ENCODE results near the gene VPS52.
"Not testable (repeated sequence)": the region's sequence is repeated elsewhere in the genome, so short reads cannot be mapped to it uniquely, and the experiment has no call there.

The VPS52 gene

DNA sequence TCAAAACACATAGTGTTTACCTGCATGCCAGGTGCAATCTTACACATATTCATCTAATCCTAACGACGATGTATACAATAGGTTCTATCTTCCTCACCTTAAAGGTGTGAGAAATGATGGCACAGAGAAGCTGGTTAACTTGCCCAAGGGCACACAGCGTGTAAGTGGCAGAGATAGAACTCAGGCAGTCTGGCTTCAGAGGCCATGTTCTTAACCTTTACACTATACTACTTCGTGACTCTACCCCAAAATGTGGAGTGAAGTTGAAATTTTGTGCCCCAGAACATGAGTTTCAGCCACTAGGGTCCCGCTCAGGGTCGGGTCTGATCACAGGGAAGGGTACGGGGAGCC is 584 bp downstream of the VPS52 start:
- ChIA-PET CTCF (interaction anchor here (0.5 to 2.8 kb wide), 12 partner anchors 10 to 286 kb away, joined by 3 to 14 read pairs (median 4); partner anchors contain the start of genes PFDN6 and WDR46), POLR2A (interaction anchor here (1.1 to 3.1 kb wide), 21 partner anchors 8 to 300 kb away, joined by 5 to 65 read pairs (median 11); partner anchors contain the start of genes CUTA, HSD17B8, PFDN6 and PHF1)
- TF ChIP-seq ZNF19 (tag by site-specific recombination; IDR thresholded peaks at IDR 0.05; ENCODE audit: low read depth) (no peak), SP2 (tag by site-specific recombination; IDR thresholded peaks at IDR 0.05) (no peak), ZNF10 (tag by site-specific recombination; IDR thresholded peaks at IDR 0.05) (no peak), ZNF768 (tag by site-specific recombination; IDR thresholded peaks at IDR 0.05) (peak; percentile 93), ZNF155 (tag by site-specific recombination; IDR thresholded peaks at IDR 0.05) (no peak)
- TF ChIP-seq, protein P1, sequence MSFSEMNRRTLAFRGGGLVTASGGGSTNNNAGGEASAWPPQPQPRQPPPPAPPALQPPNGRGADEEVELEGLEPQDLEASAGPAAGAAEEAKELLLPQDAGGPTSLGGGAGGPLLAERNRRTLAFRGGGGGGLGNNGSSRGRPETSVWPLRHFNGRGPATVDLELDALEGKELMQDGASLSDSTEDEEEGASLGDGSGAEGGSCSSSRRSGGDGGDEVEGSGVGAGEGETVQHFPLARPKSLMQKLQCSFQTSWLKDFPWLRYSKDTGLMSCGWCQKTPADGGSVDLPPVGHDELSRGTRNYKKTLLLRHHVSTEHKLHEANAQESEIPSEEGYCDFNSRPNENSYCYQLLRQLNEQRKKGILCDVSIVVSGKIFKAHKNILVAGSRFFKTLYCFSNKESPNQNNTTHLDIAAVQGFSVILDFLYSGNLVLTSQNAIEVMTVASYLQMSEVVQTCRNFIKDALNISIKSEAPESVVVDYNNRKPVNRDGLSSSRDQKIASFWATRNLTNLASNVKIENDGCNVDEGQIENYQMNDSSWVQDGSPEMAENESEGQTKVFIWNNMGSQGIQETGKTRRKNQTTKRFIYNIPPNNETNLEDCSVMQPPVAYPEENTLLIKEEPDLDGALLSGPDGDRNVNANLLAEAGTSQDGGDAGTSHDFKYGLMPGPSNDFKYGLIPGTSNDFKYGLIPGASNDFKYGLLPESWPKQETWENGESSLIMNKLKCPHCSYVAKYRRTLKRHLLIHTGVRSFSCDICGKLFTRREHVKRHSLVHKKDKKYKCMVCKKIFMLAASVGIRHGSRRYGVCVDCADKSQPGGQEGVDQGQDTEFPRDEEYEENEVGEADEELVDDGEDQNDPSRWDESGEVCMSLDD (tag by site-specific recombination; IDR thresholded peaks at IDR 0.05) = no peak
- TF ChIP-seq, protein P2, sequence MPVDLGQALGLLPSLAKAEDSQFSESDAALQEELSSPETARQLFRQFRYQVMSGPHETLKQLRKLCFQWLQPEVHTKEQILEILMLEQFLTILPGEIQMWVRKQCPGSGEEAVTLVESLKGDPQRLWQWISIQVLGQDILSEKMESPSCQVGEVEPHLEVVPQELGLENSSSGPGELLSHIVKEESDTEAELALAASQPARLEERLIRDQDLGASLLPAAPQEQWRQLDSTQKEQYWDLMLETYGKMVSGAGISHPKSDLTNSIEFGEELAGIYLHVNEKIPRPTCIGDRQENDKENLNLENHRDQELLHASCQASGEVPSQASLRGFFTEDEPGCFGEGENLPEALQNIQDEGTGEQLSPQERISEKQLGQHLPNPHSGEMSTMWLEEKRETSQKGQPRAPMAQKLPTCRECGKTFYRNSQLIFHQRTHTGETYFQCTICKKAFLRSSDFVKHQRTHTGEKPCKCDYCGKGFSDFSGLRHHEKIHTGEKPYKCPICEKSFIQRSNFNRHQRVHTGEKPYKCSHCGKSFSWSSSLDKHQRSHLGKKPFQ (tag by site-specific recombination; IDR thresholded peaks at IDR 0.05) = 0 out of 2 replicates have a peak, but pooled peaks have one; percentile 20
- Histone ChIP-seq H3K4me1 (ENCODE audit: control insufficient read depth, insufficient read depth, low read length) (peaks cover 22% of the 10 kb centered on the region), H3K27ac (ENCODE audit: extremely low read depth, low read depth, low read length) (peak overlapping the region; percentile 99), H3K4me3 (ENCODE audit: low read depth, low read length) (peak overlapping the region; percentile 76), H3K9me3 (ENCODE audit: control insufficient read depth, insufficient read depth, low read depth, low read length) (no peaks in the 10 kb centered on the region), H3K36me3 (ENCODE audit: control insufficient read depth in 2 of 2, insufficient read depth in 1 of 2, low read length in 2 of 2) (peaks cover 31 to 79% of the 10 kb centered on the region in 2 experiments)

DNA sequence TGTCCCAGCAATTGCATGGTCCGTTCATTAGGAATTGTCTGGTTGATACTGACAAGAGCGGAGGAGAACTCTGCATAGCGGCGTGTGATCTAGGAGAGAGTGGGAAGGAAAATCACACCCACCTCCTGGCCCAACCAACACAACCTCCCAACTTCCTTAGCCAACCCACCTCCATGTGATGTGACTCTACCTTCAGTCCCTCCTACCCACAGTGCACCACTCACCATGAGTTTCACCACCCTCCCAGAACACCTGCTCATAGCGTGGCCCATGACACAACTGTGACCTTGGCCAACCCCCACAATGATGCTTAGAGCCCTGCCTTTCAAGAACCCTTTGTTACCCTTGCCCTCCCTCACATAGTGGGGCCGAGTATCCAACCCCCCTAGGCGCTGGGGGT is 7.7 kb downstream of the VPS52 start:
- H3K9me3 ChIP-seq (ENCODE audit: control insufficient read depth, insufficient read depth, low read depth, low read length) = no peaks in the 10 kb centered on the region
- H3K36me3 ChIP-seq (ENCODE audit: control insufficient read depth in 2 of 2, insufficient read depth in 1 of 2, low read length in 2 of 2) = peaks cover 33 to 88% of the 10 kb centered on the region in 2 experiments
- H3K4me3 ChIP-seq (ENCODE audit: low read depth, low read length) = no peak overlapping the region
- CTCF ChIA-PET = interaction anchor here (2.3 kb wide), 1 partner anchor 15 kb away, joined by 10 read pairs; no protein-coding TSS in a partner anchor
- H3K27ac ChIP-seq (ENCODE audit: extremely low read depth, low read depth, low read length) = no peak overlapping the region
- POLR2A ChIA-PET = interaction anchor here (0.6 to 3.6 kb wide), 3 partner anchors 8 to 292 kb away, joined by 3 to 18 read pairs (median 12); partner anchors contain the start of genes RPS18 and VPS52
- no peaks in the 10 kb centered on the region for H3K4me1 ChIP-seq (ENCODE audit: control insufficient read depth, insufficient read depth, low read length)
- TF ChIP-seq ZFHX2 (tag by site-specific recombination; conservative IDR thresholded peaks at IDR 0.05) = peak; percentile 77
- no peak for TF ChIP-seq MZF1 (tag by site-specific recombination; IDR thresholded peaks at IDR 0.05; ENCODE audit: borderline replicate concordance)
- TF ChIP-seq EGR2 (tag by site-specific recombination; IDR thresholded peaks at IDR 0.05; ENCODE audit: low read depth) = peak; percentile 92

DNA sequence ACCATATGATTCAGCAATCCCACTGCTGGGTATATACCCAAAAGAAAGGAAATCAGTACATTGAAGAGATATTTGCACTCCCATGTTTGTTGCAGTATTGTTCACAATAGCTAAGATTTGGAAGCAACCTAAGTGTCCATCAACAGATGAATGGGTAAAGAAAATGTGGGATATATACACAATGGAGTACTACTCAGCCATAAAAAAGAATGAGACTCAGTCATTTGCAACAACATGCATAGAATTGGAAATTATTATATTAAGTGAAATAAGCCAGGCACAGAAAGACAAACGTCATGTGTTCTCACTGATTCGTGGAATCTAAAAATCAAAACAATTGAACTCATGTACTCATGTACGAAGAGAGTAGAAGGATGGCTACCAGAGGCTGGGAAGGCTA is 9.2 kb downstream of the VPS52 start:
- not testable (repeated sequence) for H3K4me3 ChIP-seq (ENCODE audit: low read depth, low read length); H3K27ac ChIP-seq (ENCODE audit: extremely low read depth, low read depth, low read length); H3K9me3 ChIP-seq (ENCODE audit: control insufficient read depth, insufficient read depth, low read depth, low read length); H3K4me1 ChIP-seq (ENCODE audit: control insufficient read depth, insufficient read depth, low read length)
- ChIA-PET POLR2A (interaction anchor here (0.7 to 3.6 kb wide), 3 partner anchors 9 to 30 kb away, joined by 3 to 18 read pairs (median 12); partner anchors contain the start of genes RPS18 and VPS52), CTCF (interaction anchor here (0.6 to 2.3 kb wide), 3 partner anchors 13 to 29 kb away, joined by 3 to 10 read pairs (median 9); partner anchors contain the start of gene B3GALT4)
- peak; percentile 94 for TF ChIP-seq ZNF146 (tag by site-specific recombination; IDR thresholded peaks at IDR 0.05)
- H3K36me3 ChIP-seq (ENCODE audit: control insufficient read depth in 2 of 2, insufficient read depth in 1 of 2, low read length in 2 of 2) = peaks cover 41 to 82% of the 10 kb centered on the region in 2 experiments; a peak in 2 of 3 replicates

DNA sequence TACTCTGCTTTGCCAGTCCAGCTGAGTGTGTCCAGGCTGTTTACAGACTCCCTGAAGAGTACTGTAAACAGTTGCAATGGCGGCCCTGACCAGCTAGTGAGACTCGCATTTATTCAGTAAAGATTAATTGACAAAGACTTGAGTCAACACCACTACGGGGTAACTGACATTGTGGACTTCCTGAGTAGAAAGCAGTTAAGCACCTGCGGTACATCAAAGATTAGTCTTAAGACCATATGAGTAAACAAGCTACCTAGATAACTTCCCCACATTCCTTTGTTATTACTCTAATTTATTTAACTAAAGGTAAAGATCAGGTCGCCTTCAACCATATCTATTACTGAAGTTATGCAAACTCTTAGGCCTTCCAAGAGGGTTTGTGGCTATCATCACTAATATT is 12.6 kb downstream of the VPS52 start:
- H3K9me3 ChIP-seq (ENCODE audit: control insufficient read depth, insufficient read depth, low read depth, low read length) = no peaks in the 10 kb centered on the region
- ChIA-PET POLR2A (interaction anchor here (0.6 to 1.2 kb wide), 3 partner anchors 13 to 51 kb away, joined by 3 to 6 read pairs (median 5); partner anchors contain the start of genes RING1, RPS18 and VPS52), CTCF (no interaction called here)
- H3K4me1 ChIP-seq (ENCODE audit: control insufficient read depth, insufficient read depth, low read length) = no peaks in the 10 kb centered on the region
- no peak overlapping the region for H3K27ac ChIP-seq (ENCODE audit: extremely low read depth, low read depth, low read length)
- no peak overlapping the region for H3K4me3 ChIP-seq (ENCODE audit: low read depth, low read length)
- TF ChIP-seq ZNF354C (tag by site-specific recombination; IDR thresholded peaks at IDR 0.05; ENCODE audit: borderline replicate concordance, low read depth) (no peak), ZNF184 (tag by site-specific recombination; IDR thresholded peaks at IDR 0.05) (no peak), ZNF37A (tag by site-specific recombination; IDR thresholded peaks at IDR 0.05) (no peak)
- TF ChIP-seq, protein P3, sequence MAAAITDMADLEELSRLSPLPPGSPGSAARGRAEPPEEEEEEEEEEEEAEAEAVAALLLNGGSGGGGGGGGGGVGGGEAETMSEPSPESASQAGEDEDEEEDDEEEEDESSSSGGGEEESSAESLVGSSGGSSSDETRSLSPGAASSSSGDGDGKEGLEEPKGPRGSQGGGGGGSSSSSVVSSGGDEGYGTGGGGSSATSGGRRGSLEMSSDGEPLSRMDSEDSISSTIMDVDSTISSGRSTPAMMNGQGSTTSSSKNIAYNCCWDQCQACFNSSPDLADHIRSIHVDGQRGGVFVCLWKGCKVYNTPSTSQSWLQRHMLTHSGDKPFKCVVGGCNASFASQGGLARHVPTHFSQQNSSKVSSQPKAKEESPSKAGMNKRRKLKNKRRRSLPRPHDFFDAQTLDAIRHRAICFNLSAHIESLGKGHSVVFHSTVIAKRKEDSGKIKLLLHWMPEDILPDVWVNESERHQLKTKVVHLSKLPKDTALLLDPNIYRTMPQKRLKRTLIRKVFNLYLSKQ (tag by site-specific recombination; IDR thresholded peaks at IDR 0.05; ENCODE audit: borderline replicate concordance) = no peak
- TF ChIP-seq, protein P4, sequence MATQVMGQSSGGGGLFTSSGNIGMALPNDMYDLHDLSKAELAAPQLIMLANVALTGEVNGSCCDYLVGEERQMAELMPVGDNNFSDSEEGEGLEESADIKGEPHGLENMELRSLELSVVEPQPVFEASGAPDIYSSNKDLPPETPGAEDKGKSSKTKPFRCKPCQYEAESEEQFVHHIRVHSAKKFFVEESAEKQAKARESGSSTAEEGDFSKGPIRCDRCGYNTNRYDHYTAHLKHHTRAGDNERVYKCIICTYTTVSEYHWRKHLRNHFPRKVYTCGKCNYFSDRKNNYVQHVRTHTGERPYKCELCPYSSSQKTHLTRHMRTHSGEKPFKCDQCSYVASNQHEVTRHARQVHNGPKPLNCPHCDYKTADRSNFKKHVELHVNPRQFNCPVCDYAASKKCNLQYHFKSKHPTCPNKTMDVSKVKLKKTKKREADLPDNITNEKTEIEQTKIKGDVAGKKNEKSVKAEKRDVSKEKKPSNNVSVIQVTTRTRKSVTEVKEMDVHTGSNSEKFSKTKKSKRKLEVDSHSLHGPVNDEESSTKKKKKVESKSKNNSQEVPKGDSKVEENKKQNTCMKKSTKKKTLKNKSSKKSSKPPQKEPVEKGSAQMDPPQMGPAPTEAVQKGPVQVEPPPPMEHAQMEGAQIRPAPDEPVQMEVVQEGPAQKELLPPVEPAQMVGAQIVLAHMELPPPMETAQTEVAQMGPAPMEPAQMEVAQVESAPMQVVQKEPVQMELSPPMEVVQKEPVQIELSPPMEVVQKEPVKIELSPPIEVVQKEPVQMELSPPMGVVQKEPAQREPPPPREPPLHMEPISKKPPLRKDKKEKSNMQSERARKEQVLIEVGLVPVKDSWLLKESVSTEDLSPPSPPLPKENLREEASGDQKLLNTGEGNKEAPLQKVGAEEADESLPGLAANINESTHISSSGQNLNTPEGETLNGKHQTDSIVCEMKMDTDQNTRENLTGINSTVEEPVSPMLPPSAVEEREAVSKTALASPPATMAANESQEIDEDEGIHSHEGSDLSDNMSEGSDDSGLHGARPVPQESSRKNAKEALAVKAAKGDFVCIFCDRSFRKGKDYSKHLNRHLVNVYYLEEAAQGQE (tag by site-specific recombination; IDR thresholded peaks at IDR 0.05) = no peak
- peaks cover 44 to 55% of the 10 kb centered on the region in 2 experiments; a peak in 2 of 3 replicates for H3K36me3 ChIP-seq (ENCODE audit: control insufficient read depth in 2 of 2, insufficient read depth in 1 of 2, low read length in 2 of 2)
